ENCODE data around the gene ARHGAP28. TPM values are rescaled to one million over a fixed set of nuclear protein-coding genes. Genes with fewer than 3 reads are reported as not detected.

The ARHGAP28 gene
- total RNA-seq, 3 donors from 2014 or later (not counting 1 experiment from before 2014, with no cell fraction given), result not detected

DNA sequence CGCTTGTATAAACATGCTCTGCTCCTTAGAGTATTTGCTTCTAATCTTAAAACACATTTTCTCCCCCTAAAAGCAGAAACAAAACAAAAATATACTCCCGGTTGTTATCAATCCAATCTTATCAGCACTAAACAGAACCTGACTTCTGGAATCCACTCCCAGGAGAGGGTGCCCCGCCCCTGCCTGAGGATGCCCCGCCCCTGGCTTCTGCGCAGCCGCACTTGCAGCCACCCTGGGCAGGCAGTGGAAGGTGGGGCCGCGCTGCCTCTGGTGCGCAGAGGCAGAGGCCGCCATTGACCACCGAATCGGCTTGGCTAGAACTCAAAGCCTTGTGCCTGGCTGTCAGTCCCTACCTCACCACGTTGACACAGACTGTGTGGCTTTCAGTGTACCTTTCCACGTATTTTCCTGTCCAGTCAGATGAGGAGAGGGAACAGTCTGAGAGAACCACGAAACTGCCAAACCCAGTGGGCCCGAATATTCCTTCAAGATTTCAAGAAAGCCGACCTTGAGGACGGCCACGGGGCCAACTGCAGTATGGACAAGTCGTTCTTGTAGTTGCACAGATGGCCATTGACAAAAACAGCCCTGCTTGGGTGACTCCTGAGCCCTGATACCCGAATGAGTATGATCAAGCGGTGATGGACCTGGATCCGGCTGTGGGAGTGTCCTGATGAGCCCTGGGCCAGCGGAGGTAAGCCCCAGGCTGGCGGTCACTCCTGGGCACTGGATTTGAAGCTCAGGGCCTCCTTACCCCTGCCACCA is 46.2 kb upstream of the ARHGAP28 start:
- TF ChIP-seq, protein P1, sequence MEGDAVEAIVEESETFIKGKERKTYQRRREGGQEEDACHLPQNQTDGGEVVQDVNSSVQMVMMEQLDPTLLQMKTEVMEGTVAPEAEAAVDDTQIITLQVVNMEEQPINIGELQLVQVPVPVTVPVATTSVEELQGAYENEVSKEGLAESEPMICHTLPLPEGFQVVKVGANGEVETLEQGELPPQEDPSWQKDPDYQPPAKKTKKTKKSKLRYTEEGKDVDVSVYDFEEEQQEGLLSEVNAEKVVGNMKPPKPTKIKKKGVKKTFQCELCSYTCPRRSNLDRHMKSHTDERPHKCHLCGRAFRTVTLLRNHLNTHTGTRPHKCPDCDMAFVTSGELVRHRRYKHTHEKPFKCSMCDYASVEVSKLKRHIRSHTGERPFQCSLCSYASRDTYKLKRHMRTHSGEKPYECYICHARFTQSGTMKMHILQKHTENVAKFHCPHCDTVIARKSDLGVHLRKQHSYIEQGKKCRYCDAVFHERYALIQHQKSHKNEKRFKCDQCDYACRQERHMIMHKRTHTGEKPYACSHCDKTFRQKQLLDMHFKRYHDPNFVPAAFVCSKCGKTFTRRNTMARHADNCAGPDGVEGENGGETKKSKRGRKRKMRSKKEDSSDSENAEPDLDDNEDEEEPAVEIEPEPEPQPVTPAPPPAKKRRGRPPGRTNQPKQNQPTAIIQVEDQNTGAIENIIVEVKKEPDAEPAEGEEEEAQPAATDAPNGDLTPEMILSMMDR (IDR thresholded peaks at IDR 0.05), result no peak
- H3K4me1 ChIP-seq (ENCODE audit: control insufficient read depth, insufficient read depth, low read length), result no peaks in the 10 kb centered on the region
- 81% methylated on average over 25 of the region's 25 CpGs for WGBS (ENCODE audit: insufficient coverage)
- no peaks in the 10 kb centered on the region for H3K36me3 ChIP-seq (ENCODE audit: control insufficient read depth, insufficient read depth, low read length)
- Mint-ChIP-seq H3K4me3 (no peak overlapping the region), H3K9me3 (peaks cover 0 to 3% of the 10 kb centered on the region in 2 donors), H3K36me3 (no peaks in the 10 kb centered on the region), H3K4me1 (no peaks in the 10 kb centered on the region), H3K27ac (no peak overlapping the region), H3K27me3 (ENCODE audit: low read depth in 2 of 2) (no peaks in the 10 kb centered on the region)
- ATAC-seq (no peak), DNase-seq (no peak)
- H3K27ac ChIP-seq (ENCODE audit: low read length), result no peak overlapping the region
- intact Hi-C loops (cut with micrococcal nuclease), result no loop called here
- H3K9me3 ChIP-seq (ENCODE audit: control insufficient read depth, insufficient read depth, low read length), result no peaks in the 10 kb centered on the region
- no peak overlapping the region for H3K4me3 ChIP-seq (ENCODE audit: low read length)
- H3K27me3 ChIP-seq (ENCODE audit: control insufficient read depth, insufficient read depth, low read length), result no peaks in the 10 kb centered on the region

DNA sequence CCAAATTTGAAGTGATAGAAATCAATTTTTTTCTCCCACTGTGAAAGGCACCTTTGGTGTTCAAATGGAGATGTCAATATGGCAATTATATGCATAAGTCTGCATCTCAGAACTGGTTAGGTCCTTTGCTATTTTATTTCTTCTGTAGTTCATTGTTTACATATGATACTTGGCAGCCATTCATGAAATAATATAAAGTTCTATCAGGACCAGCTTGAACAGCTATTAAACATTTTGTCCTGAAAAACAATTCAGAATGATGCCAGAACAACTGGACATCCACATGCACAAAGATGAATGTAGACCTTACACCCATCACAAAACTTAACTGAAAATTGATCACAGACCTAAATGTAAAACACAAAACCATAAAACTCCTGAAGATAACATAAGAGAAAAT is 41.8 kb upstream of the ARHGAP28 start:
- Histone ChIP-seq H3K36me3 (ENCODE audit: control insufficient read depth, insufficient read depth, low read length) (no peaks in the 10 kb centered on the region), H3K27ac (ENCODE audit: low read length) (no peak overlapping the region), H3K4me1 (ENCODE audit: control insufficient read depth, insufficient read depth, low read length) (no peaks in the 10 kb centered on the region), H3K4me3 (ENCODE audit: low read length) (no peak overlapping the region), H3K9me3 (ENCODE audit: control insufficient read depth, insufficient read depth, low read length) (no peaks in the 10 kb centered on the region), H3K27me3 (ENCODE audit: control insufficient read depth, insufficient read depth, low read length) (no peaks in the 10 kb centered on the region)
- Mint-ChIP-seq H3K9me3 (peaks cover 0 to 8% of the 10 kb centered on the region in 2 donors), H3K27me3 (ENCODE audit: low read depth in 2 of 2) (no peaks in the 10 kb centered on the region), H3K4me1 (no peaks in the 10 kb centered on the region), H3K27ac (no peak overlapping the region), H3K4me3 (no peak overlapping the region), H3K36me3 (no peaks in the 10 kb centered on the region)
- no peak for DNase-seq
- TF ChIP-seq, protein P1 (IDR thresholded peaks at IDR 0.05), result no peak
- no peak for ATAC-seq
- intact Hi-C loops (cut with micrococcal nuclease), result no loop called here

DNA sequence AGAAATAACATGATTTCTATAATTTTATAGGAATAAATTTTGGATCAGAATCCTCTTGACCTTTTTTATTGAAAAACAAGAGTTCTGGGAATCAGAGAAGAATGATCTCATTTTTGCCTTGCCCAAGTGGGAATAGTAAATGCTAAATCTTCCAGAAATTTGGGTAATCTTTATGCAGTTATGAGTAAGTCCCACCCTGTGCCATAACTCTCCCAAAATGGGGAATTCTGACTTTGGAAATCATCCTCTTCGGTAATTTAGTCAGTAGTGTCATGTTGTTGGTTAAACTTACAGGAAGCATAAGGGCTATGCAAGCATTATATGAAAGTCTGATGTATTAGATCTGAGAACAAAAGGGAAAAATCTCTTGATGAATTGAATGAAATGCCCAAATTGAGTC is 20.6 kb upstream of the ARHGAP28 start:
- DNase-seq (no peak), ATAC-seq (no peak)
- Histone ChIP-seq H3K27me3 (ENCODE audit: control insufficient read depth, insufficient read depth, low read length) (no peaks in the 10 kb centered on the region), H3K36me3 (ENCODE audit: control insufficient read depth, insufficient read depth, low read length) (no peaks in the 10 kb centered on the region), H3K9me3 (ENCODE audit: control insufficient read depth, insufficient read depth, low read length) (no peaks in the 10 kb centered on the region), H3K27ac (ENCODE audit: low read length) (no peak overlapping the region), H3K4me1 (ENCODE audit: control insufficient read depth, insufficient read depth, low read length) (no peaks in the 10 kb centered on the region), H3K4me3 (ENCODE audit: low read length) (no peak overlapping the region)
- Mint-ChIP-seq H3K4me1 (no peaks in the 10 kb centered on the region), H3K36me3 (no peaks in the 10 kb centered on the region), H3K4me3 (no peak overlapping the region), H3K9me3 (peaks cover 4 to 10% of the 10 kb centered on the region in 2 donors), H3K27me3 (ENCODE audit: low read depth in 2 of 2) (peaks cover 0 to 3% of the 10 kb centered on the region in 2 donors), H3K27ac (no peak overlapping the region)
- WGBS (ENCODE audit: insufficient coverage), result 80% methylated on average over 1 of the region's 1 CpG
- intact Hi-C loops (cut with micrococcal nuclease), result no loop called here
- TF ChIP-seq, protein P1 (IDR thresholded peaks at IDR 0.05), result no peak

DNA sequence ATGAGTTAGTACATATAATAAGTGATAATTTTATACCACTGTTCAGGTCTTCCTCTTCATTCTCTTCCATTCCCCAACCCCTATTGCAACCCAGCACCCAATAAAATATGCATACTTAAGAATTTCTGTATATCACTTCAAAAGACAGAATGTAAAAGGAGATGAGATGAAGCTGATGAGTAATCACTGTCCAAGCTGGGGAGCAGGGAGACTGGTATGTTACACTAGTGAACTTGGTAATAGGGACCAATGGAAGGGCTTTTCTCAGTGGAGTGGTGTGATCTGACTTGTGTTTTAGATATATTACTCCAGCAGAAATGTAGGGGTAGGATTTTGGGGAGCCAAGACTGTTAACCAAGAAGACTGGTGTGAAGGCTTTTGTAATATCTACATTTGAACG is 18.0 kb upstream of the ARHGAP28 start:
- Mint-ChIP-seq H3K27me3 (ENCODE audit: low read depth in 2 of 2) (peaks cover 0 to 3% of the 10 kb centered on the region in 2 donors), H3K4me1 (no peaks in the 10 kb centered on the region), H3K27ac (no peak overlapping the region), H3K36me3 (no peaks in the 10 kb centered on the region), H3K9me3 (peaks cover 6 to 13% of the 10 kb centered on the region in 2 donors), H3K4me3 (no peak overlapping the region)
- no peaks in the 10 kb centered on the region for H3K4me1 ChIP-seq (ENCODE audit: control insufficient read depth, insufficient read depth, low read length)
- TF ChIP-seq, protein P1 (IDR thresholded peaks at IDR 0.05), result no peak
- no peaks in the 10 kb centered on the region for H3K27me3 ChIP-seq (ENCODE audit: control insufficient read depth, insufficient read depth, low read length)
- ATAC-seq (no peak), DNase-seq (no peak)
- no peak overlapping the region for H3K27ac ChIP-seq (ENCODE audit: low read length)
- H3K36me3 ChIP-seq (ENCODE audit: control insufficient read depth, insufficient read depth, low read length), result no peaks in the 10 kb centered on the region
- intact Hi-C loops (cut with micrococcal nuclease), result no loop called here
- peaks cover 3% of the 10 kb centered on the region for H3K9me3 ChIP-seq (ENCODE audit: control insufficient read depth, insufficient read depth, low read length)
- H3K4me3 ChIP-seq (ENCODE audit: low read length), result no peak overlapping the region
- 37% methylated on average over 1 of the region's 1 CpG for WGBS (ENCODE audit: insufficient coverage)

Measured in natural killer cell (primary cell).